Endodermal cell (in vitro differentiated cells): ENCODE data around the gene QRICH2. TPM values are rescaled to one million over a fixed set of nuclear protein-coding genes. Genes with fewer than 3 reads are reported as not detected.
"Not testable (repeated sequence)": the region's sequence is repeated elsewhere in the genome, so short reads cannot be mapped to it uniquely, and the experiment has no call there.

Source experiments
- DNase-seq: peaks from one replicate; pipeline ENCODE4 v3.0.0-alpha.2; 2017
- H3K27ac ChIP-seq: 2 replicates; pipeline ENCODE4 v1.5.1; 2013; ENCODE audit warnings: mild to moderate bottlenecking, low read depth, low read length, moderate library complexity
- H3K27me3 ChIP-seq: 2 replicates; pipeline ENCODE4 v1.6.1; 2013; ENCODE audit warnings: mild to moderate bottlenecking, low read length, moderate library complexity; ENCODE audit not compliant: insufficient read depth, control insufficient read depth, poor library complexity, severe bottlenecking
- H3K36me3 ChIP-seq: 2 replicates; pipeline ENCODE4 v1.7.0; 2013; ENCODE audit warnings: mild to moderate bottlenecking, low read length, moderate library complexity; ENCODE audit not compliant: control insufficient read depth, insufficient read depth
- H3K4me1 ChIP-seq: one replicate; pipeline ENCODE4 v1.7.0; 2013; ENCODE audit warnings: low read length; ENCODE audit not compliant: control insufficient read depth, insufficient read depth
- H3K4me3 ChIP-seq: 2 replicates; pipeline ENCODE4 v1.5.1; 2013; ENCODE audit warnings: mild to moderate bottlenecking, low read length, moderate library complexity
- H3K9ac ChIP-seq: 2 replicates; pipeline ENCODE4 v1.6.1; 2013; ENCODE audit warnings: mild to moderate bottlenecking, low read length, moderate library complexity; ENCODE audit not compliant: poor library complexity, severe bottlenecking; ENCODE audit errors: extremely low read depth
- H3K9me3 ChIP-seq: 2 replicates; pipeline ENCODE4 v1.6.1; 2013; ENCODE audit warnings: mild to moderate bottlenecking, low read length, moderate library complexity; ENCODE audit not compliant: control insufficient read depth
- H3K27ac Mint-ChIP-seq: 2 replicates; pipeline ENCODE4 v1.8.0; 2020; ENCODE audit warnings: mixed read lengths
- H3K27me3 Mint-ChIP-seq: 2 replicates; pipeline ENCODE4 v1.8.0; 2021; ENCODE audit warnings: mild to moderate bottlenecking, mixed read lengths; ENCODE audit not compliant: insufficient read depth
- H3K36me3 Mint-ChIP-seq: 2 replicates; pipeline ENCODE4 v1.8.0; 2020; ENCODE audit warnings: low read depth, mixed read lengths
- H3K4me1 Mint-ChIP-seq: 2 replicates; pipeline ENCODE4 v1.8.0; 2020; ENCODE audit warnings: mixed read lengths
- H3K4me3 Mint-ChIP-seq: 2 replicates; pipeline ENCODE4 v1.8.0; 2020; ENCODE audit warnings: mild to moderate bottlenecking, moderate library complexity, mixed read lengths
- H3K9me3 Mint-ChIP-seq: 2 replicates; pipeline ENCODE4 v1.8.0; 2020; ENCODE audit warnings: mild to moderate bottlenecking, mixed read lengths
- CTCF ChIP-seq: fragments of 200-600 bp; sonication (generic); conservative IDR thresholded peaks from 2 replicates; pipeline ENCODE4 v1.5.0; 2021; ENCODE audit warnings: antibody characterized with exemption, mild to moderate bottlenecking
- WGBS, 2 experiments: methylation state at CpG; one replicate each; pipeline versions ENCODE4 v1.1.5 to v1.1.7; 2013; ENCODE audit warnings: missing lambda C conversion rate in 2 of 2, mixed read lengths in 1 of 2; ENCODE audit not compliant: insufficient coverage in 1 of 2, insufficient read length in 1 of 2; 5-methylcytosine and 5-hydroxymethylcytosine counted together
- total RNA-seq, 2 donors: library from RNA; stranded (reverse); fragmentation: NEBNext Ultra II Directional in 1 of 2; extraction: Animal tissue kit (Norgen Biotek cat#: 25700) in 1 of 2; gene quantifications; 2 replicates in 1 of 2; 3 replicates in 1 of 2; pipeline ENCODE4 v1.2.1, GENCODE V29; 2021

The QRICH2 gene
- total RNA-seq, 2 donors from 2014 or later = 3.5 to 5.0 TPM

GRCh38 chr17:76234354-76234679 is 73.8 kb downstream of the QRICH2 start:
- Histone ChIP-seq H3K4me1 (no peaks in the 10 kb centered on the region), H3K4me3 (no peak overlapping the region), H3K27ac (no peak overlapping the region), H3K9me3 (no peaks in the 10 kb centered on the region), H3K27me3 (peaks cover 37% of the 10 kb centered on the region), H3K9ac (no peak overlapping the region), H3K36me3 (no peaks in the 10 kb centered on the region)
- peaks cover 26% of the 10 kb centered on the region for H3K27me3 Mint-ChIP-seq
- no peak for TF ChIP-seq CTCF
- H3K4me1 Mint-ChIP-seq = no peaks in the 10 kb centered on the region
- no peaks in the 10 kb centered on the region for H3K36me3 Mint-ChIP-seq
- no peak overlapping the region for H3K27ac Mint-ChIP-seq
- 81 to 84% methylated on average over 2 to 4 of the region's 5 CpGs for WGBS, 2 experiments
- no peak overlapping the region for H3K4me3 Mint-ChIP-seq
- no peaks in the 10 kb centered on the region for H3K9me3 Mint-ChIP-seq
- no peak for DNase-seq

GRCh38 chr17:76233588-76234353 is 74.3 kb downstream of the QRICH2 start:
- no peak for DNase-seq
- no peak overlapping the region for H3K27ac ChIP-seq
- H3K4me3 ChIP-seq = no peak overlapping the region
- peaks cover 33% of the 10 kb centered on the region for H3K27me3 ChIP-seq
- Mint-ChIP-seq H3K9me3 (no peaks in the 10 kb centered on the region), H3K27ac (peak overlapping the region; percentile 72), H3K36me3 (no peaks in the 10 kb centered on the region), H3K4me1 (no peaks in the 10 kb centered on the region), H3K27me3 (peaks cover 23% of the 10 kb centered on the region), H3K4me3 (no peak overlapping the region)
- no peaks in the 10 kb centered on the region for H3K9me3 ChIP-seq
- no peak overlapping the region for H3K9ac ChIP-seq
- H3K36me3 ChIP-seq = no peaks in the 10 kb centered on the region
- no peak for TF ChIP-seq CTCF
- 96 to 97% methylated on average over 3 to 6 of the region's 6 CpGs for WGBS, 2 experiments
- H3K4me1 ChIP-seq = no peaks in the 10 kb centered on the region

- no peaks in the 10 kb centered on the region for H3K36me3 ChIP-seq
- no peaks in the 10 kb centered on the region for H3K4me1 ChIP-seq
Measured at GRCh38 chr17:76232342-76232741, 75.7 kb downstream of the QRICH2 start.

GRCh38 chr17:76226749-76227148 is 81.3 kb downstream of the QRICH2 start:
- H3K4me3 Mint-ChIP-seq, H3K27ac Mint-ChIP-seq, H3K4me3 ChIP-seq, H3K4me1 ChIP-seq, DNase-seq, H3K27me3 Mint-ChIP-seq, H3K9me3 ChIP-seq, H3K27ac ChIP-seq, H3K4me1 Mint-ChIP-seq, H3K36me3 ChIP-seq, H3K36me3 Mint-ChIP-seq, H3K9me3 Mint-ChIP-seq, H3K9ac ChIP-seq: not testable (repeated sequence)
- peaks cover 12% of the 10 kb centered on the region for H3K27me3 ChIP-seq
- WGBS, 2 experiments = 92 to 94% methylated on average over 12 to 16 of the region's 19 CpGs

More at GRCh38 chr17:76232342-76232741, 75.7 kb downstream of the QRICH2 start:
- Mint-ChIP-seq H3K27ac (no peak overlapping the region), H3K9me3 (no peaks in the 10 kb centered on the region), H3K4me3 (no peak overlapping the region), H3K4me1 (no peaks in the 10 kb centered on the region), H3K36me3 (no peaks in the 10 kb centered on the region), H3K27me3 (peaks cover 10% of the 10 kb centered on the region)
- no peak for DNase-seq
- peaks cover 19% of the 10 kb centered on the region for H3K27me3 ChIP-seq
- no peak overlapping the region for H3K4me3 ChIP-seq
- no peak overlapping the region for H3K27ac ChIP-seq
- no peaks in the 10 kb centered on the region for H3K9me3 ChIP-seq
- H3K9ac ChIP-seq = no peak overlapping the region
- TF ChIP-seq CTCF = no peak
- 96 to 100% methylated on average over 1 to 2 of the region's 2 CpGs for WGBS, 2 experiments

- not testable (repeated sequence) for H3K27me3 Mint-ChIP-seq, H3K27ac Mint-ChIP-seq, H3K9ac ChIP-seq, H3K36me3 Mint-ChIP-seq, H3K27ac ChIP-seq, H3K4me1 ChIP-seq, H3K9me3 Mint-ChIP-seq, H3K4me3 Mint-ChIP-seq, H3K36me3 ChIP-seq, H3K4me1 Mint-ChIP-seq, DNase-seq, H3K4me3 ChIP-seq, H3K9me3 ChIP-seq
- 80 to 89% methylated on average over 1 to 6 of the region's 7 CpGs for WGBS, 2 experiments
- peaks cover 12% of the 10 kb centered on the region for H3K27me3 ChIP-seq
Measured at GRCh38 chr17:76225373-76226086, 82.5 kb downstream of the QRICH2 start.
